ENCODE measurements around the gene LAMB4.

- TF ChIP-seq EZH2phosphoT487 (IDR thresholded peaks at IDR 0.05; ENCODE audit: insufficient read depth, low read depth) (no peak), EZH2 (IDR thresholded peaks at IDR 0.05; ENCODE audit: insufficient read depth, poor library complexity, severe bottlenecking) (no peak)
Observed at GRCh38 chr7:108030516-108030915, 99.6 kb downstream of the LAMB4 start.

Data from GM23248 (cell line).